ENCODE results near the gene ATP7B. TPM values are rescaled to one million over a fixed set of nuclear protein-coding genes. Genes with fewer than 3 reads are reported as not detected.

The ATP7B gene
- total RNA-seq, 1 experiment from 2014 or later: 11.6 TPM

GRCh38 chr13:52006523-52007245 lies 4.6 kb downstream of the ATP7B start (continued):
- no peak for TF ChIP-seq E2F1 (CRISPR knock-in tag; IDR thresholded peaks at IDR 0.05)
- no peak for TF ChIP-seq ELF4 (CRISPR knock-in tag; IDR thresholded peaks at IDR 0.05; ENCODE audit: low read depth)
- no peak for TF ChIP-seq NR3C1 (CRISPR knock-in tag; conservative IDR thresholded peaks at IDR 0.05; ENCODE audit: low read depth)

- DNase-seq (ENCODE audit: low spot score) (no peak), ATAC-seq (no peak)
- Mint-ChIP-seq H3K27ac (no peak overlapping the region), H3K27me3 (ENCODE audit: low read depth) (peaks cover 22% of the 10 kb centered on the region), H3K4me1 (peaks cover 33% of the 10 kb centered on the region), H3K4me3 (no peak overlapping the region), H3K9me3 (peaks cover 17% of the 10 kb centered on the region), H3K36me3 (peaks cover 10% of the 10 kb centered on the region)
- no peak for TF ChIP-seq ZSCAN18 (CRISPR knock-in tag; IDR thresholded peaks at IDR 0.05)
- TF ChIP-seq EMX1 (CRISPR knock-in tag; IDR thresholded peaks at IDR 0.05): no peak
- TF ChIP-seq JUN (CRISPR knock-in tag; IDR thresholded peaks at IDR 0.05): no peak
- no peak for TF ChIP-seq GRHL2 (CRISPR knock-in tag; IDR thresholded peaks at IDR 0.05; ENCODE audit: insufficient replicate concordance, severe bottlenecking)
- TF ChIP-seq ZBTB43 (CRISPR knock-in tag; IDR thresholded peaks at IDR 0.05): no peak
- CTCF ChIA-PET: no interaction called here
- POLR2A ChIA-PET: no interaction called here
Observed at GRCh38 chr13:52005841-52006522, 5.3 kb downstream of the ATP7B start.

GRCh38 chr13:52004511-52005170 lies 6.6 kb downstream of the ATP7B start:
- DNase-seq (ENCODE audit: low spot score) (no peak), ATAC-seq (no peak)
- Mint-ChIP-seq H3K9me3 (peaks cover 17% of the 10 kb centered on the region), H3K27me3 (ENCODE audit: low read depth) (peaks cover 9% of the 10 kb centered on the region), H3K4me1 (peaks cover 35% of the 10 kb centered on the region), H3K4me3 (no peak overlapping the region), H3K36me3 (peaks cover 10% of the 10 kb centered on the region), H3K27ac (no peak overlapping the region)
- POLR2A ChIA-PET: no interaction called here
- CTCF ChIA-PET: interaction anchor here (1.3 to 1.8 kb wide), 2 partner anchors 8 to 124 kb away, joined by 4 to 26 read pairs; partner anchors contain the start of gene NEK5
- TF ChIP-seq ZNF121 (CRISPR knock-in tag; IDR thresholded peaks at IDR 0.05) (no peak), ZNF671 (CRISPR knock-in tag; IDR thresholded peaks at IDR 0.05) (no peak), RORB (CRISPR knock-in tag; IDR thresholded peaks at IDR 0.05) (no peak), TP53 (CRISPR knock-in tag; IDR thresholded peaks at IDR 0.05) (no peak), E2F1 (CRISPR knock-in tag; IDR thresholded peaks at IDR 0.05) (no peak), MYBL2 (CRISPR knock-in tag; IDR thresholded peaks at IDR 0.05) (no peak), ZNF219 (CRISPR knock-in tag; IDR thresholded peaks at IDR 0.05; ENCODE audit: borderline replicate concordance) (no peak)
